Central memory CD8-positive, alpha-beta T cell (primary cell): Measurements from ENCODE around the gene PARVG.
"Not testable (repeated sequence)": the region's sequence is repeated elsewhere in the genome, so short reads cannot be mapped to it uniquely, and the experiment has no call there.

Experiments used
- ATAC-seq: fragments of 150-1000 bp; cut with Tn5 transposase; replicated peaks from 2 replicates; pipeline ENCODE4 v1.10.0; 2022; ENCODE audit warnings: mild to moderate bottlenecking, moderate FRiP score, moderate number of reproducible peaks; ENCODE audit not compliant: poor library complexity, severe bottlenecking; ENCODE audit errors: extremely low read depth
- DNase-seq, 2 donors: peaks; one replicate each; pipeline ENCODE4 v3.0.0; 2021; ENCODE audit warnings: low spot score in 2 of 2
- H3K27ac Mint-ChIP-seq: one replicate; pipeline ENCODE4 v1.8.0; 2022; ENCODE audit warnings: low read depth, mild to moderate bottlenecking, moderate library complexity, mixed read lengths
- H3K27me3 Mint-ChIP-seq: one replicate; pipeline ENCODE4 v1.8.0; 2022; ENCODE audit warnings: mixed read lengths
- H3K36me3 Mint-ChIP-seq: one replicate; pipeline ENCODE4 v1.8.0; 2022; ENCODE audit warnings: mild to moderate bottlenecking, moderate library complexity, mixed read lengths; ENCODE audit not compliant: insufficient read depth
- H3K4me1 Mint-ChIP-seq: one replicate; pipeline ENCODE4 v1.8.0; 2022; ENCODE audit warnings: mixed read lengths
- H3K4me3 Mint-ChIP-seq: one replicate; pipeline ENCODE4 v1.8.0; 2022; ENCODE audit warnings: mild to moderate bottlenecking, moderate library complexity, mixed read lengths
- H3K9me3 Mint-ChIP-seq: one replicate; pipeline ENCODE4 v1.8.0; 2022; ENCODE audit warnings: mixed read lengths

Gene PARVG

GRCh38 chr22:44237290-44237689, 56.6 kb downstream of the PARVG start:
- Mint-ChIP-seq H3K4me1 (no peaks in the 10 kb centered on the region), H3K27me3 (peaks cover 42% of the 10 kb centered on the region), H3K9me3 (no peaks in the 10 kb centered on the region), H3K27ac (no peak overlapping the region), H3K4me3 (no peak overlapping the region), H3K36me3 (no peaks in the 10 kb centered on the region)
- DNase-seq (no peak), ATAC-seq (no peak)

GRCh38 chr22:44241121-44241520, 60.4 kb downstream of the PARVG start:
- H3K9me3 Mint-ChIP-seq, H3K27ac Mint-ChIP-seq, DNase-seq, H3K4me3 Mint-ChIP-seq, H3K36me3 Mint-ChIP-seq, H3K4me1 Mint-ChIP-seq, ATAC-seq: not testable (repeated sequence)
- H3K27me3 Mint-ChIP-seq, result peaks cover 77% of the 10 kb centered on the region

DNA sequence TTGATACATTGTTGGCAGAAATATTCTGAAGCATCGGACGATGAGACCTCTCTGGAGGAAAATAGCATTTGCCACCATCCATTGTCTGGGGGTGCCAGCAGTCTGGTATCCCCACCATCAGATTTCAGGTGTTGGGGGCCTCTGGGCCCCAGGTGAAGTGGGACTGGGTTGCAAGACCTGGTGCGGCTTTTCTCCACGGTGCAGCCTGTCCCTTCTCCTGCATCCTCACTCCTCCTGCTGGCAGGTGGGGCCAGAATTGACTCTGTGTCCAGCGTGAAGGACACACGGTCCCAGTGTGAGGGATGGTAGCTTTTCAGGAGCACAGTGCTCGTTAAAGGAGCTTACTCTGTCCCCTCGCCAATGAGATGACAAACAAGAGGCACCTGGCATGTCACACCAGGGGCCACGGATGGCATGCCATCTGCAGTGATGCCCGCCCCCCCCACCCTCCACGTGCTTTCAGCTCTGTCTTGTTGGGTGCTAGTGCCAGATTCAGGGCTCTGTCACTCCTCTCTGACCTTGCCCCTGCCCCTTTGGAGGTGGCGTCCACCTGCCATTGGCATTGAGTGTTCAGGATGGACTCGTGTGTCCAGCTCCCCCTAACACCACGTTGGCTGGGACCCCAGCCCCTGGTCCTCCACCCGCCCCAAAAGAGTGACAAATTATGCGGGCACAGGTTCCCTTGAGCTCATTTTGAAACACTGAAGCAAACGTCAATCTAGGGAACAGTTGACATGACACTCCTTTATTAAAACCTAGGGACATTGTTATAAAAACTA, 62.4 kb downstream of the PARVG start:
- no peak for DNase-seq
- no peak overlapping the region for H3K4me3 Mint-ChIP-seq
- no peak for ATAC-seq
- no peaks in the 10 kb centered on the region for H3K4me1 Mint-ChIP-seq
- peaks cover 68% of the 10 kb centered on the region for H3K27me3 Mint-ChIP-seq
- no peaks in the 10 kb centered on the region for H3K36me3 Mint-ChIP-seq
- no peak overlapping the region for H3K27ac Mint-ChIP-seq
- H3K9me3 Mint-ChIP-seq, result no peaks in the 10 kb centered on the region

DNA sequence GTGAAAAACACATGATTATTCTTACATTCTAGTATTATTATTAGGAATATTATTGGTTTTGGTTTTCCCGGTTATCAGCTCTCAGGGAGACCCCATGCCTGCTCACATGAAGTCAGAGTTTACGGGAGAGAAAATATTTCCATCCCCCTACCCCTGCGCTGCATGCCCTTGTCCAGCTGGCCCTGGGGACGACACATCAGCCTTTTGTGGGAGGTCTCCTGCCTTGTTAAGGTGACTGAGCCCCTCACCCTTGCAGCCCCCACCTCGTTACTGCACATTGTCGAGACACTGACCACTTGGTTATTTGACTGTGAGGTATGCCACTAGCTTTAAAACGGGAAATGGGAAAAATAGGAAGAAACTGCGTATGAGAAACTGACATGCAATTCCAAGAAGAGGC, 63.0 kb downstream of the PARVG start:
- ATAC-seq (no peak), DNase-seq (no peak)
- Mint-ChIP-seq H3K4me3 (no peak overlapping the region), H3K27ac (no peak overlapping the region), H3K36me3 (no peaks in the 10 kb centered on the region), H3K27me3 (peaks cover 75% of the 10 kb centered on the region), H3K4me1 (no peaks in the 10 kb centered on the region), H3K9me3 (no peaks in the 10 kb centered on the region)

DNA sequence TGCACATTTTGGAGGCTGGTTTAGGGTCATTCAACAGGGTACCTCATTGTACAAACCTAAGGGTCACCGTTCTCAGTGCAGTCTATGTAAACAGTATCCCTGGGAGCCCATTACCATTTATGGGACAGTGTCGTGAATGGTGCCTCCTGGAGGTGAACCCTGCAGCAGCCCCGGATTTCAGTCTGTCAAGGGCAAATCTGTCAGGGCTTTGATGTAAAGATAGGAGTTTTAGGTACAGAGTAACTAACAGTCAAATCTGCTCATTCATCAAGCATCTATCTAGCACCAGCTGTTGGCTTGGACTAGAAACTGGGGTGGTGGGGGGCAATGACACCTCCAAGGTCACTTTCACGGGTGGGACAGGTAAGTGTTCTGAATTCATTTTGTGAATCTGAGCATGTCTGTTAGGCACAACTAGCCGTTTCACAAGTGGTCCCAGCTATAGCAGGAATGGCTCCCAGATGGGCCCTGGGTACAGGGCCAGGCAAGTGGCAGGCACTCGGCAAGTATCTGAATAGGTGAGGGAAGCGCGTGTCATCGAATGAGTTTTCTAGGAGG, 63.6 kb downstream of the PARVG start:
- DNase-seq (no peak), ATAC-seq (no peak)
- Mint-ChIP-seq H3K36me3 (no peaks in the 10 kb centered on the region), H3K4me3 (no peak overlapping the region), H3K9me3 (no peaks in the 10 kb centered on the region), H3K4me1 (no peaks in the 10 kb centered on the region), H3K27ac (no peak overlapping the region), H3K27me3 (peaks cover 80% of the 10 kb centered on the region)

DNA sequence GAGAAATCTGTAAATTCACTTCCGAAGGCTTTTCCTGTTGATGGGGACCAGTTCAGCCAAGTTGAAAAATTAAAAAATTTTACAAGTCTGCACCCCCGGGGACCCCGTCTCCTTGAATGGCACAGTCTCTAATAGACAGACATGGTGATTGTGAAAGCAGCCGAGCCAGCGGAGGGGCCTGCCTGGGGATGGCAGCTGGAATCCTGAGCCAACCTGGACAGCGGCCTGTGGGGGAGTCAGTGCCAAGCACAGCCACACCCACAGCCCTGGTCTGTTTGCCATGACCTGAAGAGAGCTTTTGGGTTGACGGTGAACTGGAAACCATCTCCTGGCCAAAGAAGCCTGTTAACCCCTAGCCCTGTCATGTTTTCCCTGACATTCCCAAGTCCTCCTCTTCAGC, 64.7 kb downstream of the PARVG start:
- no peak for ATAC-seq
- no peaks in the 10 kb centered on the region for H3K4me1 Mint-ChIP-seq
- H3K36me3 Mint-ChIP-seq, result no peaks in the 10 kb centered on the region
- no peak overlapping the region for H3K27ac Mint-ChIP-seq
- no peak overlapping the region for H3K4me3 Mint-ChIP-seq
- H3K9me3 Mint-ChIP-seq, result peaks cover 5% of the 10 kb centered on the region
- H3K27me3 Mint-ChIP-seq, result peaks cover 81% of the 10 kb centered on the region
- no peak for DNase-seq

- H3K36me3 Mint-ChIP-seq, result no peaks in the 10 kb centered on the region
- DNase-seq, result no peak
- no peak for ATAC-seq
- H3K9me3 Mint-ChIP-seq, result peaks cover 5% of the 10 kb centered on the region
- H3K27me3 Mint-ChIP-seq, result peaks cover 81% of the 10 kb centered on the region
- no peak overlapping the region for H3K27ac Mint-ChIP-seq
- no peak overlapping the region for H3K4me3 Mint-ChIP-seq
- no peaks in the 10 kb centered on the region for H3K4me1 Mint-ChIP-seq
Observed at GRCh38 chr22:44245867-44246266, 65.1 kb downstream of the PARVG start.

DNA sequence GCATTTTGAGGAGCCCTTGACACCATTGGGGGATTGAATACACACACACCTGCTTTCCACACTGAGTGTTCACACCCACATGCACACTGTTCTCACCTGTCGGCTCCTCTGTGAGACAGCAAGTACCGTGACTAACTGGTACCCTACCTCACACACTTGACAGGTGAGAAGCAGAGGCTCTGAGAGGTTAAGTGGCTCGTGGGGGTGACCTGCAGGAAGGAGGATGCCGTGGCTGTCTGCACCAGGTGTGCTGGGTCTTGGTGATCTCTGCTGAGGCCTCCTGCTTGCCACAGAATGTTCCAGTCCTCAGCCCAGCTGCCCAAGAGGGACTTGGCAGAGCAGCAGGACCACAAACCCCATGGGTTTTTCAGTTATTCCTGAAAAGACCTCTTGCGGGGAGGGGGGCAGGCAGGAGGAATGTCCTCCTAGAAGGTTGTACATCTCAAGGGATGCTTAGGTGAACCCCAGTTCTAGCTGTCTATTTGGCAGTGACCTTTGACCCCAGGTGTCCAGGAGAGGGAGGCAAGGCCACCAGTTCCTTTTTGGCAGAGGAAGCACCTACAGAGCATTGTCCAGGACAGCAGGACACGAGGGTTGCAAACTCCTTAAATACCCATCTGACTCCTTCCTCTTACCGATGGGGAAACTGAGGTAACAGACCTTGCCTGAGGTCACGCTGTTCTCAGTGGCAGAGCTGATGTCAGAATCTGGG, 66.0 kb downstream of the PARVG start:
- Mint-ChIP-seq H3K4me3 (no peak overlapping the region), H3K4me1 (no peaks in the 10 kb centered on the region), H3K9me3 (peaks cover 5% of the 10 kb centered on the region), H3K36me3 (no peaks in the 10 kb centered on the region), H3K27ac (no peak overlapping the region), H3K27me3 (peaks cover 81% of the 10 kb centered on the region)
- ATAC-seq (no peak), DNase-seq (no peak)

- Mint-ChIP-seq H3K4me3 (no peak overlapping the region), H3K27me3 (peaks cover 75% of the 10 kb centered on the region), H3K4me1 (no peaks in the 10 kb centered on the region), H3K27ac (no peak overlapping the region), H3K9me3 (peaks cover 5% of the 10 kb centered on the region), H3K36me3 (no peaks in the 10 kb centered on the region)
- ATAC-seq (no peak), DNase-seq (no peak)
Observed at GRCh38 chr22:44247346-44247745, 66.6 kb downstream of the PARVG start.

GRCh38 chr22:44247923-44248892, 67.5 kb downstream of the PARVG start:
- Mint-ChIP-seq H3K27ac (no peak overlapping the region), H3K4me3 (no peak overlapping the region), H3K9me3 (peaks cover 5% of the 10 kb centered on the region), H3K4me1 (no peaks in the 10 kb centered on the region), H3K36me3 (no peaks in the 10 kb centered on the region), H3K27me3 (peaks cover 70% of the 10 kb centered on the region)
- DNase-seq (no peak), ATAC-seq (no peak)

- DNase-seq, result no peak
- no peaks in the 10 kb centered on the region for H3K36me3 Mint-ChIP-seq
- no peak for ATAC-seq
- H3K27me3 Mint-ChIP-seq, result peaks cover 63% of the 10 kb centered on the region
- no peaks in the 10 kb centered on the region for H3K4me1 Mint-ChIP-seq
- H3K4me3 Mint-ChIP-seq, result no peak overlapping the region
- no peak overlapping the region for H3K27ac Mint-ChIP-seq
- peaks cover 5% of the 10 kb centered on the region for H3K9me3 Mint-ChIP-seq
Observed at GRCh38 chr22:44248926-44249325, 68.2 kb downstream of the PARVG start.

- no peaks in the 10 kb centered on the region for H3K36me3 Mint-ChIP-seq
- peaks cover 5% of the 10 kb centered on the region for H3K9me3 Mint-ChIP-seq
- no peak for ATAC-seq
- H3K27ac Mint-ChIP-seq, result no peak overlapping the region
- no peaks in the 10 kb centered on the region for H3K4me1 Mint-ChIP-seq
- DNase-seq, result no peak
- peaks cover 57% of the 10 kb centered on the region for H3K27me3 Mint-ChIP-seq
- no peak overlapping the region for H3K4me3 Mint-ChIP-seq
Observed at GRCh38 chr22:44249376-44250147, 68.8 kb downstream of the PARVG start.
